Stimulated activated CD4-positive, alpha-beta T cell treated with anti-CD3 and anti-CD28 coated beads, Interleukin-12 subunit alpha, Interleukin-12 subunit beta, amount 100 ng/mL, for 48 hours (primary cell): ENCODE measurements around the gene SMIM38.
"Not testable (repeated sequence)": the region's sequence is repeated elsewhere in the genome, so short reads cannot be mapped to it uniquely, and the experiment has no call there.

Source experiments
- DNase-seq, 3 donors: peaks; one replicate each; pipeline ENCODE4 v3.0.0-alpha.2; 2020; ENCODE audit warnings: low read depth in 2 of 3, low spot score in 1 of 3

SMIM38 gene

DNA sequence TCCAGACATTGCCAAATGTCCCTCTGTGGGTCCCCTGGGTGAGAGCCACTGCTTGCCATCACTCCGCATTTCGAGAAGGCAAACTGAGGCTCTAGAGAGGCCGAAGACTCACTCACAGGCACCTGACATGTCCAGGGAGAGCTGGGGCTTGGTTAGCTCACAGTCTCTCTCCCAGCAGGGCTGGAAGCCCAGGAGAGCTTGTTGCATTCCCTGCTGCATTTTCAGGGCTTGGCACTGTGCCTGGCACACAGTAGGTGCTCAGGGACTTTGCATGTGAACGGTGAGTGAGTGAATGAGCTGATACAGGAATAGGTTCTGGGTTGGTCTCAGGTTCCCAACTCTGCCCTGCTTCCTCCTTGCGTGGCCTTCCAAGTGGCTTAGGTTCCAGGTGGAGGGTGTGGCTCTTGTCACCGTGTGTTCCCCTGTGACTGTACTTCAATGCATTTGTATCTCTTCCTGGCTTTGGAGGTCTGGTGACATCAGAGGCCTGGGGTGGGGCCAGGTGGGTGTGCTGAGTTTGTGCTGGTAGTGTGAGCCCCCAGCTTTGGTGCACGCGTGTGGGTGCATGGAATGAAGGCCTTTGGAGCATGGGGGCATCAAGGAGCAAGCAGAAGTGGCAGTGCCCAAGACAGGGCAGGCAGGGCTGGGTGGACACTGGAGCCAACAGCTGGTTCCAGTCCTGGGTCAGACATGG is 18.4 kb upstream of the SMIM38 start:
- DNase-seq, result no peak

DNA sequence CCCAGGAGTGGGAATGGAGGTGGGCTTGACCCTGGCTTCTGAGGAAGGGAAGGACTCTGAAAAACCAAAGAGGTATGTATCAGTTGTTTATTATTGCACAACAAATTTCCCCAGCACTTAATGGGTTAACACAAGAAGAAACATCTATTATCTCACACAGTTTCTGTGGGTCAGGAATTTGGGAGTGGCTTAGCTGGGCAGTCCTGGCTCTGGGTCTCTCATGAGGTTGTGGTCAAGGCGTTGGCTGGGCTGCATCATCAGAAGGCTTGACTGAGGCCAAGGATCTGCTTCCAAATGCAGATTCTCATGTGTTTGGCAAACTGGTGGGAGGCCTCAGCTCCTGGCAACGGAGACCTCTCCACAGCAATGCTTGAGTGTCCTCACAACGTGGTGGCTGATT is 17.5 kb upstream of the SMIM38 start:
- DNase-seq, result no peak

GRCh38 chr11:69140161-69140560 is 15.6 kb upstream of the SMIM38 start:
- not testable (repeated sequence) for DNase-seq

- no peak for DNase-seq
Observed at GRCh38 chr11:69140635-69141034, 15.1 kb upstream of the SMIM38 start.

- no peak for DNase-seq
Observed at GRCh38 chr11:69141742-69142141, 14.0 kb upstream of the SMIM38 start.

GRCh38 chr11:69142895-69143294 is 12.8 kb upstream of the SMIM38 start:
- no peak for DNase-seq

GRCh38 chr11:69144316-69145049 is 11.3 kb upstream of the SMIM38 start:
- peak in 2 of 3 donors; percentile 26 to 35 for DNase-seq

DNA sequence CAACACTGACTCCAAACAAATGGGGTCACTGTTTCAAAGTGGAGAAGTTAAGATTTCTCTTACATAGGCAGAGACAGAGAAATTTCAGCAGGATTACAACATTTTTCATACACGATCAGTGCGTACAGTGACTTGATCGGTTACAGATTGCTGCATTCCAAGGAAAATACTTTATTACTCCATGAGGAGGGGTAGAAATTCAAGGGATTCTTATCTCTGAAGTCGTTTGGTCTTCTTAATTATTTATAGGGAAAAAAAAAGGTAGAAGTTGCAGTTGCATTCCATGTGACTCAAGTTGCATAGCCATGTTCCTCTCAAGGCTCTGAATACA is 10.7 kb upstream of the SMIM38 start:
- DNase-seq, result no peak

- DNase-seq, result no peak
Observed at GRCh38 chr11:69148377-69148762, 7.4 kb upstream of the SMIM38 start.

DNA sequence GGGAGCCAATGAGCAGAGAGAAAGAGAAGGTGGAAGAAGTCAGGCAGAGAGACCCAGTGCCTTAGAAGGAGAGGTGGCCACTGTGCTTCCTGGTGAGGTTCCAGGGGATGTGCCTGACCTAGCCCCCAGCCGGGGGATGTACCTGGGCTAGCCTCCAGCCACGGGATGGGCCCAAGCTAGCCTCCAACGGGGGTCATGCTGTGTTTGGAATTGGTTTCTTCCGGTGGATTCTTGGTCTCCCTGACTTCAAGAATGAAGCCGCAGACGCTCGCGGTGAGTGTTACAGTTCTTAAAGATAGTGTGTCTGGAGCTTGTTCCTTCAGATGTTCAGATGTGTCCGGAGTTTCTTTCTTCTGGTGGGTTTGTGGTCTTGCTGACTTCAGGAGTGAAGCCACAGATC is 6.9 kb upstream of the SMIM38 start:
- no peak for DNase-seq

- not testable (repeated sequence) for DNase-seq
Observed at GRCh38 chr11:69149338-69150045, 6.2 kb upstream of the SMIM38 start.

DNA sequence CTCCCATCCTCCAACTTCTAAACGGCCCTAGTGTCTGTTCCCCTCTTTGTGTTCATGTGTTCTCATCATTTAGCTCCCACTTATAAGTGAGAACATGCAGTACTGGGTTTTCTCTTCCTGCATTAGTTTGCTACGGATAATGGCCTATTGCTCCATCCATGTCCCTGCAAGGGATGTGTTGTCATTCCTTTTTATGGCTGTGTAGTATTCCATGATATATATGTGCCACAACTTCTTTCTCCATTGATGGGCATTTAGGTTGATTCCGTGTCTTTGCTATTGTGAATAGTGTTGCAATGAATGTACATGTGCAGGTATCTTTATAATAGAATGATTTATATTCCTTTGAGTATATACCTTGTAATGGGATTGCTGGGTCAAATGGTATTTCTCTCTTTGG is 5.6 kb upstream of the SMIM38 start:
- no peak for DNase-seq

- no peak for DNase-seq
Observed at GRCh38 chr11:69151836-69152235, 3.9 kb upstream of the SMIM38 start.

DNA sequence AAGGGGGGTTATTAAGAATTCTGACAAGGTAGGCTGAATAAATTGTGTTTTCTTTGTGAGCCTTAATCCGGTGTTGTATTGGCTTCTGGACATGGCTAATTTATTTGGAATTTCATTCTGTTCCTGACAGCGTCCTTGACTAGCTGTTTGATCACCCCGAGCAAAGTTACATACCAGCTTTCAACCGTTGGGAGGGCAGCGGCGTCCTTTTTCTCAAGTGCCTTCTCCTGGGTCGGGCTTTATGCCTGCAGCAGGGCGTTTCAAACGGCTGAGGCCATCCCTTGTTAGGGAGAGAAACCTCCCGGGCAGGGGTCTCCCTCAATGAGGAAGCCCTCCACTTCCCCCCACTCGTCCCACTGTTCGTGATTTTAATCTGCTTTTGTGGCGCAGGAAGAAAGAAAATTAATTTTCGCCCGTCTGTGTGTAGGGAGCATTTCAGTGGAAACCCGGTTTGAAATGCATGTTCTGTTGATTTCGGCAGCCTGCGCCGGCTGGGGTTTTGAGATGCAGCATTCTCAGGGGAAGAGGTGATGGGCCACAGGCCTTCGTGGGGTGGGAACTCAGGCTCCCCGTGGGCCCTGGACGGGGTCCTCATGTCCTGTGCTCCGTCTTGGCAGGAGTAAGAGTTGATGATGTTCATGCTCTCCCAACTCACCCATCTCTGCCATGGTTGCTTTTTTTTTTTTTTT is 2.9 kb upstream of the SMIM38 start:
- no peak for DNase-seq

GRCh38 chr11:69153661-69154060 is 2.1 kb upstream of the SMIM38 start:
- no peak for DNase-seq

GRCh38 chr11:69154211-69154913 is 1.4 kb upstream of the SMIM38 start:
- DNase-seq, result no peak

DNA sequence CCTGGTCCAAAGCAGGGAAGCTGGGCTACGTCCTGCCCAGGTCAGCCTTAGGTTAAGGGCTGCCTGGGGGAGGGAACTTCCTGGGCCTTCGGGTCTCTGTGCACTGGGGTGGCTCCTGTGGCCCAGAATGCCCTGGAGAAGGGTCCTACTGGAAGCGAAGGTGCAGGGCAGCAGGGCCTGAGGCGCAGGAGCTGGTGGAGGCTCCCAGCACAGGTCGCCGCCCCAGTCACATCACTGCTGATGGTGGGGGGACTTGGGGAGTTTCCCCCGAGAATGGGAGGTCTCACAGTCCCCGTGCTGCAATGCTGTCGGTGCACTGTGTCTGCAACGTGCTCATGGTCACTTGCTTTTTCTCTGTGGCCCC is 815 bp upstream of the SMIM38 start:
- no peak for DNase-seq

GRCh38 chr11:69156235-69156639 is 502 bp downstream of the SMIM38 start:
- DNase-seq, result no peak

DNA sequence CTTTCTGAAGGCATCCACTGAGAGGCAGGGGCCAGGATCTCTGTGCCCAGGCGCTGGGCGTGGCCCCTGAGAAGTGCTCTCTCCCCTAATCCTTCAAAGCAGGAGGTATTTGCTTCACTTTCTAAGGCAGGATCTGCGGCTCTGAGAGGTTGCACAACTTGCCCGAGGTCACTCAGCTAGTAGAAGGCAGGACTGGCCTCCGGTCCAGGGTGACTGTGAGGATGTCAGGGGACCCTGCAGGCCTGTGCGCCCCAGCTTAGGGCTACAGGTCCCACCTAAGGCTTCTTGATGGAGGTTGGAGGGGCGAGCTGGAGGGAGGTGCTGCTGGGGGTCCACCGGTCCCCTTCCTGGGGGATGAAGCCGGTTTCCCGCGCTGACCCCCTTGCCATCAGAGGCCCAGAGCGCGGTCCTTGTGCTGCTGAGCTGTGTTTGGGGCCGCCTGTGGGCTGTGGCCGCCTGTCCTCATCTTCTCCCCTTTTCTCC is 979 bp downstream of the SMIM38 start:
- no peak for DNase-seq

GRCh38 chr11:69157156-69157821 is 1.6 kb downstream of the SMIM38 start:
- no peak for DNase-seq

DNA sequence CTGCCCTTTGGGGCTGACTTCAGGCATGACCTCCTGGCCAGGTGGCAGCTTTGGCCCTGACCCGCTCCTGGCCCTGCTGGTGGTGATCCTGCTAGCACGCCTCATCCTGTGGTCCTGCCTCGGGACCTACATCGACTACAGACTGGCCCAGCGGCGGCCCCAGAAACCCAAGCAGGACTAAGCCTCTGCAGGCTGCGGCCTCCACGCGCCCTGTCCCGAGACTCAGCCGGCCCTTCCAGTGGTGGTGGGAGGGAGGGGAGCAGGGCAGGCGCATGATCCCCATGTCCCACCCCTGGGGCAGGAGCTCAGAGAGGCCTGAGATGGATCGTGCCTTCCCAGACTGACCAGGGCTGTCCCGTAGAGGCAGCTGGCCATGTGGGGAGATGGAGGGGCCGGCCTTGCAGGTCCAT is 2.1 kb downstream of the SMIM38 start:
- DNase-seq, result no peak
